Measurements from ENCODE around the gene ZZZ3.

GRCh38 chr1:77655431-77655974 is 27.0 kb downstream of the ZZZ3 start:
- no peak for TF ChIP-seq CTCF (conservative IDR thresholded peaks at IDR 0.05)
- TF ChIP-seq EZH2 (IDR thresholded peaks at IDR 0.05; ENCODE audit: low read depth): no peak
